NCI-H146 treated with DMSO at 0.1 percent for 48 hours (cell line): ENCODE results near the gene ARHGAP4.

Experiments
- DNase-seq: peaks from one replicate; lab custom pipeline; 2025; ENCODE audit not compliant: unreplicated experiment; lab: John Stamatoyannopoulos, UW

Gene ARHGAP4

GRCh38 chrX:153884136-153884535, 41.9 kb downstream of the ARHGAP4 start:
- peak; percentile 22 for DNase-seq

GRCh38 chrX:153883163-153883843, 42.8 kb downstream of the ARHGAP4 start:
- no peak for DNase-seq

DNA sequence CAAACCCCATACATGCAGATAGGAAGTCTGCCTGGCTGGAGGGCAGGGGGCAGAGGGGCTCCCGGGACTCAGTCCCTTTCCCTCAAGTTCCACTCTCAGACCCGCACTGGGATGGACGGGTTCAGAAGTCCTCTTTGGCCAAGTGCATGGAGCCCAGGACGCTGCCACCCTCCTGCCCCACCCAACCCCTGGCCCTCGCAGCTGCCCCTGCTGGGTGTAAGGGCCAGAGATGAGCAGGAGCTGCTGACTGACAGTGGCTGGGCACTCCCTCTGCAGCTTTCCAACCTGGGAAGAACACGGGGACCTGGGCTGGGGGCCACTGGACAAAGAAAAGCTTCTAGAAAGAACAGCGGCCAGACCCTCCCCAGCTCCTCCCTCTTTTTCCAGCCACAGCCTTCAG, 43.5 kb downstream of the ARHGAP4 start:
- no peak for DNase-seq

DNA sequence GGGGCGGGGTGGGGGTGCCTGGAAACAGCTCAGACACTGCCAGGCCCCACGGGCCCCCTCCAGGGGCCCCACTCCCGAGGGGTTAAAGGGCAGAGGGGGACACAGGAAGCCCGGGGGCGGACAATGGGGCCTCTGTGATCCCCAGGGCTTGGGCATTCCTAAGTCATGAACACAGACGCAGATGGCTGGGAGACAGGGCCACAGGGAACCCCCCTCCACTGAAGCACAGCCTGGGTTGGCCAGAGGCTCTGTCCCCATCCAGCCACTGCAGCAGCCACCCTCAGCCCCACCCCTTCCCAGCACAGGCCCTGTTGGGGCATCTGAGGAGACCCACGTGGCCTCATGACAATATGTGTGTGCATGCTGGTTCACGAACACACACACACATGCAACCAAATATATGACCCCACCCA, 44.0 kb downstream of the ARHGAP4 start:
- no peak for DNase-seq

- DNase-seq, result no peak
These were observed 44.8 kb downstream of the ARHGAP4 start for GRCh38 chrX:153881281-153881680.

DNA sequence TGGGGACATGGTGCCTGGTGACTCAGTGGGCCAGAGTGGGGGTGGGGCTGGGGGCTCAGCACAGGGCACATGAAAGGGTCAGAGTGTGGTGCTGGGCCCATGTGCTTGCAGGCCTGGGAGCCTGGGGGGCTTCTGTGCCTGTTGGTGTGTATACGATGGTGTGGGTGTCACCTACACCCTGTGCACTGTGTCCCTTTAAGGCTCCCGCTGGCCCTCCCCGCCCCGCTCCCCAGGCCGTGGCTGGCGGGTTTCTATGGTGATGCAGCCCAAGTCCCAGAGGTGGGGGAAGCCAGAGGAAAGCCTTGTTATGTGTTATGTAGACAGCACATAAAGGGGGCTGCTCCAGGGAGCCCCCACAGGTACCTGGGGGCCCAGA, 45.6 kb downstream of the ARHGAP4 start:
- no peak for DNase-seq

GRCh38 chrX:153879741-153880439, 46.2 kb downstream of the ARHGAP4 start:
- no peak for DNase-seq

DNA sequence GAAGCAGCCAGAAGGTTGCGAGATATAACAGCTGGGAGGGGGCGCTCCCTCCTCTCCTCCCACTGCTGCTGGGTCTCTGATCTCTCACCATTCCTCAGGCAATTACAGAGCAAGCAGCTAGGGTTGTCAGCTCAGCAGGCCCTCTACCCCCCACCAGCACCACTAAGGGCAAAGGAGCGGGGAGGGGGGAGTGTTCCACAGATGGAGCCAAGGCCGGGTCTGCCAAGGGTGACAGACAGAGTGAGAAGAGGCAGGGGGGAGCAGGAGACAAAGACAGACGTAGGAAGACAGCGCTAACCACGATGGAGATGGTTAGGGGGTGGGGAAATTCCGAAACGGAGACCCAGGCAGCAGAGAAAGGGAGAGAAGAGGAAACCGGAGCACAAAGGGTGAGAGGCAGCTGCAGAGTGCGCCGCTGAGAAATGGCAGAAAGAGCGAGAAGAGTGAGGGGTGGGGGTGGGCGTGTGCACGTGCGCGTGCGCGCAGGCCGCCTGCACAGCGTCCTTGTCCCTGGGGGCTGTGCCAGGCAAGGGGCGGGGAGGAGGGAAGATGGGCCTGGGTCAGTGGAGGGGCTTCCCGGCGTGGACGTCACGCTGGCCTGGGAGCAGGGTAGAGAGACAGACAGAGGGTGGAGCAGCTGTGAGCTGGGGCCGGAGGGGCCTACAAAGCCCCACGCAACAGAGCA, 47.0 kb downstream of the ARHGAP4 start:
- peak; percentile 33 for DNase-seq

DNA sequence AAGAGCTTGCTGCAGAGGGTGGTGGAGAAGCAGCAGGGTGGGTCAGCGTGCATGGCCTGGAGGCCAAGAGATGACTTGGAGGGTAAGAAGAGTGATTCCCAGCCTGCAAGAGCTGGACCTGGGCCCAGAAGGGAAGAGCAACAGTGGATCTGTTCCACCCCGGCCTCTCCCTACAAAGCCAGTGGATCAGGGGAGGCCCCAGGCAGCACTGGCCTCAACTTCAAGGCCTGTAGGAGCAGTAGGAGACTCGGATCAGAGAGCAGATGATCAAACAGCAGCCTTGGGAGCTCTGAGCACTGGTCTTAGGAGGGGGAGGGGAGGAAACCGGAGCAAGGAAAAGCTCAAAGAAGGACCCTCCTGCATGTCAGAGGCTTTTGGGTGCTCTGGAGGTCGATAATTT, 47.7 kb downstream of the ARHGAP4 start:
- DNase-seq, result no peak

DNA sequence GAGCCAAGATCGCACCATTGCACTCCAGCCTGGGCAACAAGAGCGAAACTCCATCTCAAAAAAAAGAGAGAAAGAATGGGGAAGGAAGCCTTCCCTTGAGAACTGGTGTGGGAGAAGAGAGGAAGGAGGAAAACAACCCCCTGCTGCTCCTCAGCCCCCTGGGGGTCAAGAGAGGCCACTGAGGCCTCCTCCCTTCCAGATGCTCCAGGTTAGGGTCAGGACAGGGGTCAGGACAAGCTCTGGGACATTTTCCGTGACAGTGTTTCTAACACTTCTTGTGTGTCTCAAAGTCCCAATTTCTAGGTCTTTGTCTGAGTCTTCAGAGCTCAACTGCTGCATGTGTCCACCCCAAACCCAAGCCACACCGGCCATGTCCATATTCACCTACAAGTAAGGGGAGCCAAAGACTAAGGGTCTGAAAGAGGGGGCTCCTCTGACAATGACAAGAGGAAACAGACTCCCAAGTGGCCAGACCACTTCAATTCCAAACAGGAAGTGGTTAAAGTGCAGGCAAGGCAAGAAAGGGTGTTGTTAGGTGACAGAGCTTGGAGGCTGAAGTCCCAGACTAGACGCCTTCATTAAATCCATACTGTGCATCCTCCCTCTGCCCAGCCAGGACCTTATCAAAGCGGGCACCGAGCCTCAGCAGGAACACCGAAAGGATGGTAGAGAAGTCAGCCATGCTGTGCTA, 48.3 kb downstream of the ARHGAP4 start:
- DNase-seq, result no peak

DNA sequence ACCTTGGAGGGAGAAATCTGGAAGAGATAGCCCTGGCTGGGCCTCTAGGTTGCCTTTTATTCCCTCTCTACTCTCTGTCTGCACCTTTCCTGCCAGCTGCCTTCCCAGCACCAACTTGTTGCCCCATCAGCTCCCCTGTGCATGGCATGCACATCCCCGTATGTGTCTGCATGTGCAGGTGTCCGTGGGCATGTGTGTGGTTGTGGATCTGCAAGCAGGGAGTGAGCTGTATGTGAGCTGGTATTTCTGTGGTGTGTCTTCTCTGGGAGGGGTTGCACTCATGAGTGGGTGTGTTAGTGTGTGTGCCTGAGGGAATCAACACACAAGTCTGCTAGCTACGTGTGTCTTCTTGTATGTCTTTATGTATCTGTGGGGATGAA, 50.0 kb downstream of the ARHGAP4 start:
- no peak for DNase-seq

- peak; percentile 22 for DNase-seq
These were observed 50.5 kb downstream of the ARHGAP4 start for GRCh38 chrX:153875391-153876111.

DNA sequence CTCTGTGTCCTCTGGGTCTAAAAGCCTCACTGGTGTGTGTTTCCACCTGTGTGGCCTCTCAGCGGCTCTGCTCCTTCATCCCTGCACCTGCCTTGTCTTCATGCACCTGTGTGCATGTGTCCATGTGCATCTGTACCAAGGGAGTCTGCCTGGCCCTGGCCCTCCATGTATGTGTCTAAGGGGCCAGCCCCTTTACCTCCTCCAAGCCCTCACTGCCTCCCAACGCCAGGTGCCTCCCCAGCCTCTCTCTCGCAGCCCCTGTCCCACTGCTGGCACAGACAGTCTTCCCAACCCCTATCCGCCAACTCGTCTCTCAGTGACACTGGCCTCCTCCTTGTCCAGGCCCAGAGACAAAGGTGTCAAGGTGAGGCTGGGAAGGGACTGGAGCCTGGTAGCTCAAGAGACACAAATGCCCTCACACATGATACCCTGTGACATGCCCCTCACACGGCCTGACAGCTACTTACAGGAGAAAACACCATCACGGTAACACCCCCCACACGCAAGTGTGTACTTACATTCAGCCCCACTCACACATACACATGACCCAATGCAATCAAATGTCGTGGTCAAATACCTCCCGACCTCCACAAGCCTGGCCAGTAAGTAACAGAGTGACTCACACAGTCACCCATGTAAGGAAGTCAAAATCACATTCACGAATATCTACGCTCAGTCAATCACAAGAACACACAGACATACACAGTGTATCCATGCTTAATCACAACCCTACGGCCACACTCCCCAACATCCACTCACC, 51.5 kb downstream of the ARHGAP4 start:
- DNase-seq, result no peak

GRCh38 chrX:153874085-153874365, 52.0 kb downstream of the ARHGAP4 start:
- DNase-seq, result no peak

- no peak for DNase-seq
These were observed 52.6 kb downstream of the ARHGAP4 start for GRCh38 chrX:153873282-153874084.

DNA sequence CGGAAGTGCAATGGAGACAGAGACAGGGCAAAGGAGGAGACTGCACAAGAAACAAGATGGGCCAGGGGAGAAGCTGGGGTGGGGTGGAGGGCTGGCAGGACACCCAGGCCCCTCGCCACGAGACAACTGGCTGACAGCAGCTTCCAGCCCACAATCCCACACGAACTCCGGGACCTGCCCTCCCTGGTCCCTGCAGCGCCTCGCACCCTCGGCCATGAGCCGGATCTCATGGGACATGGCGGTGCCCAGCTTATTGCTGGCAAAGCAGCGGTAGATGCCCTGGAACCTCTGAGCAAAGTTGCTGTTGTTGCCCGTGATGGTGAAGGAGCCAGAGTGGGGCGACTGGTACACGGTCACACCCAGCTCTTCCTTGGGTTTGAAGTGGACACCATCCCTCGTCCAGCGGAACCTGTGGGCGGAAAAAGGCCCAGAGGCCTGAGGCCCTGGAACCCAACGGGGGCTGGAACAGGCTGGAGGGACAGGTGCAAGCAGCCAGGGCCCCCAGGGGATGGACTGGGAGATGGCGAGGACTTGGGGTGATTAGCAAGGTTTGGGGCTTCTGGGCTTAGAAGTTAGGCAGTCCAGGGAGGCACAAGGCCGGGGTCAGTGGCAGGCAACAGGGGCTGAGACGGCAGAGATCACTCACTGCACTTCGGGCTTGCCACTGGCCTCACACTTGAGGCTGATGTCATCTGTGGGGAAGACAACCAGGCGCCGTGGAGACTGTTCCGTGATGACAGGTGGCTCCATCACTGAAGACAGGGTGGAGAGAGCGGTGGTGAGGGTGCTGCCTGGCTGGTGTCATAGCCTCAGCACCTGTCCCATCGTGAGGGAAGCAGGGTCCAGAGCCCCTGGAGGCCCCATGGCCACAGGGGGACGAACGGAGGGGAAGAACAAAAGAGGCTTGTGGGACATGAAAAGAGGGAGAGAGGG, 53.9 kb downstream of the ARHGAP4 start:
- no peak for DNase-seq

DNA sequence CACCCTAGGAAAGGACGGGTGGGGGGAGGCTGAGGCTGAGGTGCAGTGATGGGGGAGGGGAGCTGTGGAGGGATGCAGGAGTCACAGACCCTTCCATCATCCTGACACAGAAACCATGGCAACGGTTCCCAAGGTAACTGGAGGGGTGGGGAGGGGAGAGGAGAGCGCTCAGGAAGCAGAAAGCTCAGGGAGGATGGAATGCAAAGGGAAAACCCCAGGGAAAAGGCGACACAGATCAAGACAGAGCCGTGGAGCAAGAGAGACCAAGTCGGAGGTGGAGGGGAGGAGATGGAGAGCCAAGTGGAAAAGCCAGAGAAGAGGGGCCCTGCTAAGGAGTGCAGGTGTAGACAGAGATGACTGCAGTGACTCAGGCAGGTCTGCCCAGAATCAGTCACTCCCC, 54.6 kb downstream of the ARHGAP4 start:
- no peak for DNase-seq

DNA sequence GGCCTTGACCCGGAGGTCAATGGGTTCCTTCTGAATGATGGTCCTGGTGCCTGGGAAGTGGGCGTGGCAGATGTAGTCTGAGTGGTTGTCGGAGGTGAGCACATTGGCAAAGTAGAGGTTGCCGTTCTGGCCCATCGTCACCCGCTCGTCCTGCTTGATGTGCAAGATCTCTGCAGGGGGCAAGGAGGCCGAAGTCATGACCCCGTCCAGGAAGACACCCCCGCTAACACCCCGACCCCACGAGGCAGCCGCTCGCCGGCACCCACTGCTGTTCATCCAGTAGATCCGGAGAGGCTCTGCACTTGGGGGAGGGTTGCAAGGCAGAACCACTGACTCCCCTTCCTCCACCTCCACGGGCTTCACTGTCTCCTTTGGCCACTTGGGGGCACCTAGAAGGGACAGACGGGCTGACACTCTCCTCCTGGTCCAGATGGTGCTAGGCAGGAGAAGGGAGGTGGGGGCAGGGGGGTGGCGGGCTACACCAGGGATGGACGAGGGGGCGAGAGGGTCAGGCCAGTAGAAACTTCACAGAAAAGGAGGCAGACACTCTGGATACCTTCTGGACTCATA, 55.2 kb downstream of the ARHGAP4 start:
- no peak for DNase-seq
